B cell (primary cell): Measurements from ENCODE around the gene TGFBR3L. TPM values are rescaled to one million over a fixed set of nuclear protein-coding genes. Genes with fewer than 3 reads are reported as not detected.

Experiments
- ATAC-seq: fragments of 200-7000 bp; cut with Tn5 transposase; one replicate; pipeline ENCODE4 v1.10.0; 2021; ENCODE audit warnings: low read depth, mild to moderate bottlenecking, moderate number of reproducible peaks, moderate library complexity
- CTCF ChIA-PET: fragments of 350-600 bp; sonication (Branson Sonifier 250); formaldehyde crosslinking; loops from one replicate; lab custom pipeline; 2021; ENCODE audit warnings: antibody characterized with exemption, inconsistent platforms; lab: Charles Lee
- POLR2A ChIA-PET: fragments of 350-600 bp; sonication (Branson Sonifier 250); formaldehyde crosslinking; loops from one replicate; lab custom pipeline; 2021; ENCODE audit warnings: antibody characterized with exemption; lab: Charles Lee
- DNase-seq: peaks from one replicate; pipeline ENCODE4 v3.0.0; 2013
- H2AFZ ChIP-seq: 2 replicates; pipeline ENCODE4 v1.6.1; 2012; ENCODE audit warnings: mild to moderate bottlenecking, low read depth, low read length; ENCODE audit not compliant: insufficient read depth, poor library complexity, severe bottlenecking
- H3K27ac ChIP-seq, 2 donors: 1 replicate in 1 of 2; 2 replicates in 1 of 2; pipeline ENCODE4 v1.5.1; 2012 to 2013; ENCODE audit warnings: low read length in 2 of 2, mild to moderate bottlenecking in 2 of 2, moderate library complexity in 1 of 2
- H3K27me3 ChIP-seq, 4 experiments: fragments of 200-600 bp in 1 of 4; sonication (generic) in 1 of 4; replicated peaks in 1 of 4; 1 replicate in 2 of 4; 2 replicates in 2 of 4; pipeline versions ENCODE4 v1.6.1 to v1.7.0; 2013 to 2016; ENCODE audit warnings: low read length in 3 of 4, mild to moderate bottlenecking in 2 of 4, mixed read lengths in 1 of 4, moderate library complexity in 1 of 4; ENCODE audit not compliant: insufficient read depth in 4 of 4, control insufficient read depth in 3 of 4; ENCODE audit errors: control extremely low read depth in 1 of 4
- H3K36me3 ChIP-seq, 2 experiments: replicated peaks in 1 of 2; 1 replicate in 1 of 2; 2 replicates in 1 of 2; pipeline versions ENCODE4 v1.6.1 to v1.7.1; 2013; ENCODE audit warnings: low read length in 1 of 2; ENCODE audit not compliant: insufficient read depth in 2 of 2, control insufficient read depth in 1 of 2; ENCODE audit errors: control extremely low read depth in 1 of 2, extremely low read depth in 1 of 2
- H3K4me1 ChIP-seq, 2 donors: fragments of 200-600 bp in 1 of 2; sonication (generic) in 1 of 2; 1 replicate in 1 of 2; 2 replicates in 1 of 2; pipeline versions ENCODE4 v1.5.1 to v1.6.1; 2013 to 2017; ENCODE audit warnings: low read length in 2 of 2; ENCODE audit not compliant: control insufficient read depth in 2 of 2, insufficient read depth in 2 of 2
- H3K4me2 ChIP-seq: replicated peaks from 2 replicates; pipeline ENCODE3; 2012; ENCODE audit warnings: mild to moderate bottlenecking, low read depth, low read length; ENCODE audit not compliant: poor library complexity, severe bottlenecking
- H3K4me3 ChIP-seq, 5 experiments: fragments of 200-600 bp in 1 of 5; sonication (generic) in 1 of 5; 1 replicate in 3 of 5; 2 replicates in 2 of 5; pipeline versions ENCODE4 v1.5.1 to v1.7.0; 2011 to 2016; ENCODE audit warnings: low read length in 4 of 5, mild to moderate bottlenecking in 4 of 5, low read depth in 2 of 5, control low read depth in 1 of 5, moderate library complexity in 1 of 5; ENCODE audit not compliant: insufficient read depth in 1 of 5; ENCODE audit errors: control extremely low read depth in 1 of 5, extremely low read depth in 1 of 5
- H3K79me2 ChIP-seq: fragments of 200-600 bp; sonication (generic); one replicate; pipeline ENCODE4 v1.6.0; 2016; ENCODE audit warnings: low read length; ENCODE audit not compliant: control insufficient read depth, insufficient read depth
- H3K9ac ChIP-seq: fragments of 200-600 bp; sonication (generic); 2 replicates; pipeline ENCODE4 v1.6.1; 2017; ENCODE audit warnings: mild to moderate bottlenecking, low read length, moderate library complexity
- H3K9me3 ChIP-seq, 3 donors: one replicate each; pipeline versions ENCODE4 v1.6.1 to v1.7.1; 2013; ENCODE audit warnings: low read length in 2 of 3; ENCODE audit not compliant: control insufficient read depth in 2 of 3, insufficient read depth in 1 of 3; ENCODE audit errors: control extremely low read depth in 1 of 3
- H4K20me1 ChIP-seq: 2 replicates; pipeline ENCODE4 v1.6.0; 2012; ENCODE audit warnings: mild to moderate bottlenecking, low read length; ENCODE audit not compliant: insufficient read depth, control insufficient read depth, poor library complexity, severe bottlenecking
- H3K27ac Mint-ChIP-seq: one replicate; pipeline ENCODE4 v1.8.0; 2021; ENCODE audit warnings: mixed read lengths
- H3K27me3 Mint-ChIP-seq: one replicate; pipeline ENCODE4 v1.8.0; 2021; ENCODE audit warnings: mixed read lengths
- H3K4me1 Mint-ChIP-seq: one replicate; pipeline ENCODE4 v1.8.0; 2021; ENCODE audit warnings: mixed read lengths
- H3K4me3 Mint-ChIP-seq: one replicate; pipeline ENCODE4 v1.8.0; 2021; ENCODE audit warnings: mixed read lengths
- H3K9me3 Mint-ChIP-seq: one replicate; pipeline ENCODE4 v1.8.0; 2022; ENCODE audit warnings: mixed read lengths; ENCODE audit not compliant: insufficient read depth
- EZH2 ChIP-seq: IDR thresholded peaks from 2 replicates; pipeline ENCODE4 v1.6.1; 2012; ENCODE audit warnings: borderline replicate concordance, low read depth, mild to moderate bottlenecking, moderate library complexity, low read length; ENCODE audit not compliant: insufficient read depth, poor library complexity, severe bottlenecking
- WGBS: methylation state at CpG from one replicate; pipeline ENCODE4 v1.1.5; 2013; ENCODE audit warnings: missing lambda C conversion rate; ENCODE audit not compliant: insufficient coverage; 5-methylcytosine and 5-hydroxymethylcytosine counted together
- intact Hi-C: fragments of 100-400 bp; cut with micrococcal nuclease; formaldehyde crosslinking; loops from one replicate; pipeline ENCODE4 v1.10.0; 2022
- polyA plus RNA-seq: library from polyadenylated mRNA; depleted of rRNA; stranded (reverse); fragments of >200 nt; gene quantifications from 2 replicates; pipeline ENCODE4 v1.2.3, GENCODE V29; 2012
- total RNA-seq, 2 donors: library from RNA; stranded (reverse); fragments of 120-200 nt in 1 of 2; gene quantifications; 1 replicate in 1 of 2; 2 replicates in 1 of 2; pipeline versions ENCODE4 v1.2.3 to v1.2.4, GENCODE V29; 2013 to 2022
- TF ChIP-seq, protein P1 (sequence below): fragments of 200-600 bp; IDR thresholded peaks from one replicate; pipeline ENCODE4 v1.8.0; 2022; ENCODE audit warnings: antibody characterized with exemption, mild to moderate bottlenecking

The TGFBR3L gene
- total and polyA plus RNA-seq, 2 donors (not counting 1 experiment from before 2014, with no cell fraction given), result 0.21 to 0.22 TPM

DNA sequence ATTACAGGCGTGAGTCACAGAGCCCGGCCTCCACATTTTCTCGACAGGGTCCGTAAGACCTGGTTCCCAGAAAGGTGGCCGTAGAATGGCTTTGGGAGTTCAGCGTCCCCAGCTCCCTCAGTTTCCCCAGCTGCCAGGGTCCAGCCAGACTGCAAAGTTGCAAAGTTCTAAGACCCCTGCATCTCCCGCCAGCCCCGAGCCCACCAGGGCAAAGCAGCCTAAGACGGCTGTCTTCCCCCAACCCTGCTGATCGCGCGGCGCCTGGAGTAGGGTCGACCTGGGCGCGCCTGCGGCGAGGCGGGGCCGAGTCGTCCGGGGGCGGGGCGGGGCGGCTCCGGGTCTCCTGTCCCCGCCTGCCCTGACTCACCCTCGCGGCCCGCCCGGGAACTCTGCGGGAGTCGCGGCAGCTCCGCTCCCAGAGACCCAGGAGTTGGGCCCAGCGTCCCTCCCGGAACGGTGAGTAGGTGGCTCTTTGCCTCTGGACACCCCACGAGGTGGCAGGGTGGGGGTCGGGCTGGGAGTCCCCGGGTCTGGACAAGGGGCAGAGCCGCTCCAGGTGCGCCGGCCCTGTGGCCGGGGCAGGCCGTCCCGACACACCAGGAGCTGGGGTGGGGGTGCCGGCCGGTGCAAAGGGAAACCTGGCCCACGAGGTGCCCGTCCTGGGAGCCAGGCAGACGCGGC, 26.3 kb upstream of the TGFBR3L start, which contains the start of gene LRRC8E:
Gene LRRC8E, plus strand, starts transcription at position 366 of the 681 bp plus-strand sequence. CDS start 7,094 bp downstream, outside the sequence.
- peak within 1 kb of the TSS; percentile 43 for H3K4me2 ChIP-seq
- no peaks in the 10 kb centered on the region for H3K9me3 Mint-ChIP-seq
- DNase-seq, result peak; percentile 18
- ATAC-seq, result peak; percentile 43
- 14% methylated on average over 53 of the region's 53 CpGs for whole genome bisulfite sequencing
- TF ChIP-seq, protein P1, sequence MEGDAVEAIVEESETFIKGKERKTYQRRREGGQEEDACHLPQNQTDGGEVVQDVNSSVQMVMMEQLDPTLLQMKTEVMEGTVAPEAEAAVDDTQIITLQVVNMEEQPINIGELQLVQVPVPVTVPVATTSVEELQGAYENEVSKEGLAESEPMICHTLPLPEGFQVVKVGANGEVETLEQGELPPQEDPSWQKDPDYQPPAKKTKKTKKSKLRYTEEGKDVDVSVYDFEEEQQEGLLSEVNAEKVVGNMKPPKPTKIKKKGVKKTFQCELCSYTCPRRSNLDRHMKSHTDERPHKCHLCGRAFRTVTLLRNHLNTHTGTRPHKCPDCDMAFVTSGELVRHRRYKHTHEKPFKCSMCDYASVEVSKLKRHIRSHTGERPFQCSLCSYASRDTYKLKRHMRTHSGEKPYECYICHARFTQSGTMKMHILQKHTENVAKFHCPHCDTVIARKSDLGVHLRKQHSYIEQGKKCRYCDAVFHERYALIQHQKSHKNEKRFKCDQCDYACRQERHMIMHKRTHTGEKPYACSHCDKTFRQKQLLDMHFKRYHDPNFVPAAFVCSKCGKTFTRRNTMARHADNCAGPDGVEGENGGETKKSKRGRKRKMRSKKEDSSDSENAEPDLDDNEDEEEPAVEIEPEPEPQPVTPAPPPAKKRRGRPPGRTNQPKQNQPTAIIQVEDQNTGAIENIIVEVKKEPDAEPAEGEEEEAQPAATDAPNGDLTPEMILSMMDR, result no peak
- TF ChIP-seq EZH2, result no peak
- H4K20me1 ChIP-seq, result no peaks in the 10 kb centered on the region
- H3K4me1 ChIP-seq, result peaks cover 0 to 4% of the 10 kb centered on the region in 2 donors
- no peaks in the 10 kb centered on the region for H3K4me1 Mint-ChIP-seq
- H3K9ac ChIP-seq, result no peak within 1 kb of the TSS
- peaks cover 17% of the 10 kb centered on the region for H3K27me3 Mint-ChIP-seq
- ChIA-PET CTCF (no interaction called here), POLR2A (no interaction called here)
- peaks cover 0 to 27% (median 5%) of the 10 kb centered on the region in 4 experiments for H3K27me3 ChIP-seq
- no peak within 1 kb of the TSS for H3K4me3 ChIP-seq
- peak within 1 kb of the TSS; percentile 22 for H2AFZ ChIP-seq
- no peak within 1 kb of the TSS for H3K27ac Mint-ChIP-seq
- H3K79me2 ChIP-seq, result no peaks in the 10 kb centered on the region
- intact Hi-C loops, result no loop called here
- no peaks in the 10 kb centered on the region for H3K9me3 ChIP-seq
- H3K4me3 Mint-ChIP-seq, result no peak within 1 kb of the TSS
- no peaks in the 10 kb centered on the region for H3K36me3 ChIP-seq
- no peak within 1 kb of the TSS for H3K27ac ChIP-seq

DNA sequence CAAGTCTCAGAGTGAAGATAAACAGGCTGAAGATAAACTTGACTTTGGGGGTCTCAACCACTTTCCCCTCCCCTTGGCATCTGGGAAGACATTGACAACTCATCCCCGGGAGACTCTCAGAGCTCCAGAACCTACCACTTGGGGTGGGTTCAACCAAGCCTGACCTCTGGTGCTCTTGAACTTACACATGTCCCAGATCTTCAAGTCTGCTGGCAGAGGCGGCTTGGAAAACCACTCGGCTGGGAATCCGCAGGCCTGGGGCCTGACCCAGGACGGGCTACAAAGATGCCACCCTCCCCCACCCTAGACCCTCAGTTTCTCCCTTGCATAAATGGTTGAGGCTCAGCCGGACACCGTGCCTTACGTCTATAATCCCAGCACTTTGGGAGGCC, 25.8 kb upstream of the TGFBR3L start:
- Histone ChIP-seq H3K27ac (no peak overlapping the region), H3K4me2 (no peak overlapping the region), H3K4me1 (peaks cover 0 to 4% of the 10 kb centered on the region in 2 donors), H3K27me3 (peaks cover 0 to 27% (median 5%) of the 10 kb centered on the region in 4 experiments), H2AFZ (no peak overlapping the region), H3K36me3 (no peaks in the 10 kb centered on the region), H3K4me3 (no peak overlapping the region), H3K9ac (no peak overlapping the region), H3K9me3 (no peaks in the 10 kb centered on the region), H4K20me1 (no peaks in the 10 kb centered on the region), H3K79me2 (no peaks in the 10 kb centered on the region)
- TF ChIP-seq, protein P1, result no peak
- no peak for TF ChIP-seq EZH2
- no peaks in the 10 kb centered on the region for H3K9me3 Mint-ChIP-seq
- no peak for DNase-seq
- no peak overlapping the region for H3K4me3 Mint-ChIP-seq
- no peak for ATAC-seq
- whole genome bisulfite sequencing, result 89% methylated on average over 8 of the region's 8 CpGs
- H3K27me3 Mint-ChIP-seq, result peaks cover 18% of the 10 kb centered on the region
- ChIA-PET POLR2A (no interaction called here), CTCF (no interaction called here)
- H3K4me1 Mint-ChIP-seq, result no peaks in the 10 kb centered on the region
- H3K27ac Mint-ChIP-seq, result no peak overlapping the region
- intact Hi-C loops, result no loop called here
